HepG2 (cell line): Measurements from ENCODE around the gene CREM. TPM values are rescaled to one million over a fixed set of nuclear protein-coding genes. Genes with fewer than 3 reads are reported as not detected.

Experiments
- ARNT2 ChIP-seq: sonication (generic); formaldehyde crosslinking; IDR thresholded peaks from 2 replicates; pipeline ENCODE4 v1.8.0; 2022; ENCODE audit warnings: mild to moderate bottlenecking, low read depth, missing genetic modification reagents, moderate library complexity
- ATF7 ChIP-seq, 2 experiments: fragments of 450-650 bp in 1 of 2; sonication (generic) in 1 of 2; formaldehyde crosslinking in 1 of 2; IDR thresholded peaks; 2 replicates each; pipeline versions ENCODE4 v1.4.0 to v1.6.1; 2016 to 2020; ENCODE audit warnings: antibody characterized with exemption in 1 of 2, mild to moderate bottlenecking in 1 of 2, missing genetic modification reagents in 1 of 2
- CHCHD3 ChIP-seq: sonication (generic); formaldehyde crosslinking; IDR thresholded peaks from 2 replicates; pipeline ENCODE4 v1.8.0; 2022; ENCODE audit warnings: mild to moderate bottlenecking, missing genetic modification reagents, moderate library complexity
- GATAD2A ChIP-seq: IDR thresholded peaks from 2 replicates; pipeline ENCODE4 v1.6.1; 2016
- HNRNPK ChIP-seq: fragments of 200-400 bp; formaldehyde crosslinking; IDR thresholded peaks from 2 replicates; pipeline ENCODE4 v1.6.1; 2018; ENCODE audit warnings: low read length, low read depth, moderate library complexity, mild to moderate bottlenecking; ENCODE audit not compliant: poor library complexity, severe bottlenecking
- JUN ChIP-seq: sonication (generic); formaldehyde crosslinking; IDR thresholded peaks from 2 replicates; pipeline ENCODE4 v1.4.0; 2020; ENCODE audit warnings: mild to moderate bottlenecking, missing genetic modification reagents
- MAFK ChIP-seq, 2 experiments: IDR thresholded peaks in 1 of 2; conservative IDR thresholded peaks in 1 of 2; 2 replicates each; pipeline ENCODE4 v1.6.1; 2011; ENCODE audit warnings: improper control_type of control experiment in 2 of 2, low read length in 2 of 2
- SETDB1 ChIP-seq: sonication (generic); formaldehyde crosslinking; IDR thresholded peaks from 2 replicates; pipeline ENCODE4 v1.5.1; 2020; ENCODE audit warnings: missing genetic modification reagents, mild to moderate bottlenecking, borderline replicate concordance
- SNRNP70 ChIP-seq: fragments of 200-400 bp; formaldehyde crosslinking; IDR thresholded peaks from 2 replicates; pipeline ENCODE4 v1.6.1; 2017; ENCODE audit warnings: mild to moderate bottlenecking, low read depth, low read length, moderate library complexity
- TMF1 ChIP-seq: sonication (generic); formaldehyde crosslinking; IDR thresholded peaks from 2 replicates; pipeline ENCODE4 v1.8.1; 2022; ENCODE audit warnings: low read depth, missing genetic modification reagents
- U2AF2 ChIP-seq: fragments of 200-400 bp; formaldehyde crosslinking; IDR thresholded peaks from 2 replicates; pipeline ENCODE4 v1.6.1; 2017; ENCODE audit warnings: low read depth, mild to moderate bottlenecking, low read length
- ZNF24 ChIP-seq: fragments of 450-650 bp; IDR thresholded peaks from 2 replicates; pipeline ENCODE4 v1.6.1; 2017; ENCODE audit warnings: antibody characterized with exemption, mild to moderate bottlenecking
- ZNF256 ChIP-seq: sonication (generic); formaldehyde crosslinking; conservative IDR thresholded peaks from 2 replicates; pipeline ENCODE4 v1.4.0; 2020; ENCODE audit warnings: missing genetic modification reagents
- ZNF382 ChIP-seq: sonication (generic); formaldehyde crosslinking; IDR thresholded peaks from 2 replicates; pipeline ENCODE4 v1.5.0; 2020; ENCODE audit warnings: missing genetic modification reagents, mild to moderate bottlenecking, borderline replicate concordance
- ZNF432 ChIP-seq: sonication (generic); formaldehyde crosslinking; IDR thresholded peaks from 2 replicates; pipeline ENCODE4 v1.5.0; 2020; ENCODE audit warnings: missing genetic modification reagents, mild to moderate bottlenecking, borderline replicate concordance
- ZNF75D ChIP-seq: sonication (generic); formaldehyde crosslinking; IDR thresholded peaks from 2 replicates; pipeline ENCODE4 v1.8.1; 2023; ENCODE audit warnings: missing genetic modification reagents, mild to moderate bottlenecking, borderline replicate concordance
- ZNF816 ChIP-seq: sonication (generic); formaldehyde crosslinking; IDR thresholded peaks from 2 replicates; pipeline ENCODE4 v1.8.0; 2022; ENCODE audit warnings: missing genetic modification reagents, mild to moderate bottlenecking, borderline replicate concordance
- ZNF878 ChIP-seq: sonication (generic); formaldehyde crosslinking; IDR thresholded peaks from 2 replicates; pipeline ENCODE4 v1.8.1; 2023; ENCODE audit warnings: mild to moderate bottlenecking, missing genetic modification reagents, moderate library complexity
- ZNF891 ChIP-seq: sonication (generic); formaldehyde crosslinking; IDR thresholded peaks from 2 replicates; pipeline ENCODE4 v1.5.0; 2020; ENCODE audit warnings: mild to moderate bottlenecking, missing genetic modification reagents
- ZXDC ChIP-seq: sonication (generic); formaldehyde crosslinking; IDR thresholded peaks from 2 replicates; pipeline ENCODE4 v1.5.0; 2020; ENCODE audit warnings: mild to moderate bottlenecking, missing genetic modification reagents
- polyA plus RNA-seq, 8 experiments: library from polyadenylated mRNA; depleted of rRNA in 3 of 8; stranded (reverse) in 7 of 8; unstranded in 1 of 8; fragments of >200 nt; fragmentation: Illumina TruSeq in 4 of 8; extraction: Trizol in 4 of 8; gene quantifications; 2 replicates each; pipeline versions ENCODE4 v1.2.1 to v1.2.3, GENCODE V29; 2011 to 2016; ENCODE audit warnings: low read depth in 4 of 8, missing spikeins in 1 of 8, mixed read lengths in 1 of 8; ENCODE audit not compliant: insufficient read depth in 1 of 8
- total RNA-seq, 5 experiments: library from RNA; depleted of rRNA; stranded (reverse); fragments of >200 nt; fragmentation: Illumina TruSeq; extraction: Trizol; gene quantifications; 2 replicates each; pipeline ENCODE4 v1.2.3, GENCODE V29; 2016; ENCODE audit warnings: low read depth in 1 of 5
- TF ChIP-seq, protein P1 (sequence below): fragments of 450-650 bp; IDR thresholded peaks from 2 replicates; pipeline ENCODE4 v1.6.1; 2017
- TF ChIP-seq, protein P2 (sequence below): sonication (generic); formaldehyde crosslinking; IDR thresholded peaks from 2 replicates; pipeline ENCODE4 v1.4.0; 2020; ENCODE audit warnings: missing genetic modification reagents, low read depth, mild to moderate bottlenecking, borderline replicate concordance
- TF ChIP-seq, protein P3 (sequence below): sonication (generic); formaldehyde crosslinking; IDR thresholded peaks from 2 replicates; pipeline ENCODE4 v1.4.0; 2020; ENCODE audit warnings: missing genetic modification reagents, borderline replicate concordance

The CREM gene
- total and polyA plus RNA-seq, 2 of the 13 experiments (the other 11 are each of a cell fraction or from before 2014, with no cell fraction given), result 21.3 to 25.4 TPM

DNA sequence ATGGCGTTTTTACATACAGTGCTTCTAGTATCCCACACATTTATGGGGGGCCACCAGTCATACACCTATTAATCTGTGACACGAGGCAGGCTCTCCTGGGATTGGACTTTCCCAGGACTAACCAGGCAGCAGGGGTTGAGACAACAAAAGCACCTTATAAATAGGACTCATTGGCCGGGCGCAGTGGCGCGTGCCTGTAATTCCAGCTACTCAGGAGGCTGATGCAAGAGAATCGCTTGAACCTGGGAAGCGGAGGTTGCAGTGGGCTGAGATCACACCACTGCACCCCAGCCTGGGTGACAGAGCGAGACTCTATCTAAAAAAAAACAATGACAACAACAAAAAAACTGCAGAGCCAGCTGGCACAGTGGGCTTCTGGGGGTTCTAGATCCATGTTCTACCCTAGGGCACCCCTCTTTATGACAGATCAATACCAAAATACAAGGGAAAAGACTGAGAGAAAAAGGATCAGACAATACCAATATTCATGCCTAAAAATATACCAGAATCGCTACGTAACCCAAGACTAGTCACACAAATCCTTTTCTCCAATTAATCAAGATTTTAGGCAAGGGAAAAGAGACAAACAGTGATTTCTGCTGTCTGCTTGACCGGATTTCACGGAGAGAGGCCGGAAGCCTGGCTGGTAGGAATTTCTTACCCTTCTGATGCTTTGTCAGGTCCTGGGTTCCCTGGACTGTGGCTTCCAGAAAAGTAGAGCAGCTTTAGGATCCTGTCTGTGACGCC is 111.3 kb downstream of the CREM start (continued):
- no peak for TF ChIP-seq ZXDC (CRISPR knock-in tag)
- TF ChIP-seq, protein P1, sequence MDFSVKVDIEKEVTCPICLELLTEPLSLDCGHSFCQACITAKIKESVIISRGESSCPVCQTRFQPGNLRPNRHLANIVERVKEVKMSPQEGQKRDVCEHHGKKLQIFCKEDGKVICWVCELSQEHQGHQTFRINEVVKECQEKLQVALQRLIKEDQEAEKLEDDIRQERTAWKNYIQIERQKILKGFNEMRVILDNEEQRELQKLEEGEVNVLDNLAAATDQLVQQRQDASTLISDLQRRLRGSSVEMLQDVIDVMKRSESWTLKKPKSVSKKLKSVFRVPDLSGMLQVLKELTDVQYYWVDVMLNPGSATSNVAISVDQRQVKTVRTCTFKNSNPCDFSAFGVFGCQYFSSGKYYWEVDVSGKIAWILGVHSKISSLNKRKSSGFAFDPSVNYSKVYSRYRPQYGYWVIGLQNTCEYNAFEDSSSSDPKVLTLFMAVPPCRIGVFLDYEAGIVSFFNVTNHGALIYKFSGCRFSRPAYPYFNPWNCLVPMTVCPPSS, result no peak
- no peak for TF ChIP-seq ZNF75D (CRISPR knock-in tag)
- TF ChIP-seq CHCHD3 (CRISPR knock-in tag), result no peak
- TF ChIP-seq ZNF432 (CRISPR knock-in tag), result no peak
- TF ChIP-seq ATF7 (IDR thresholded peaks at IDR 0.05), result no peak
- TF ChIP-seq ATF7 (CRISPR knock-in tag; IDR thresholded peaks at IDR 0.05), result no peak
- no peak for TF ChIP-seq ARNT2
- TF ChIP-seq ZNF891, result no peak
- no peak for TF ChIP-seq ZNF24
- no peak for TF ChIP-seq ZNF256
- no peak for TF ChIP-seq ZNF382 (CRISPR knock-in tag)
- no peak for TF ChIP-seq TMF1 (CRISPR knock-in tag)
- no peak for TF ChIP-seq SETDB1 (CRISPR knock-in tag)
- TF ChIP-seq, protein P2, sequence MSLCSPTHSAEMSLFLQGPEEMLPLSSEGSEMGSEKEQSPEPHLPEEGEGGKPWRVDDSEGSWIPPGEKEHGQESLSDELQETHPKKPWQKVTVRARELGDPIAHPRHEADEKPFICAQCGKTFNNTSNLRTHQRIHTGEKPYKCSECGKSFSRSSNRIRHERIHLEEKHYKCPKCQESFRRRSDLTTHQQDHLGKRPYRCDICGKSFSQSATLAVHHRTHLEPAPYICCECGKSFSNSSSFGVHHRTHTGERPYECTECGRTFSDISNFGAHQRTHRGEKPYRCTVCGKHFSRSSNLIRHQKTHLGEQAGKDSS (CRISPR knock-in tag), result no peak
- no peak for TF ChIP-seq JUN (CRISPR knock-in tag)
- TF ChIP-seq GATAD2A (CRISPR knock-in tag), result peak; percentile 68
- TF ChIP-seq, protein P3, sequence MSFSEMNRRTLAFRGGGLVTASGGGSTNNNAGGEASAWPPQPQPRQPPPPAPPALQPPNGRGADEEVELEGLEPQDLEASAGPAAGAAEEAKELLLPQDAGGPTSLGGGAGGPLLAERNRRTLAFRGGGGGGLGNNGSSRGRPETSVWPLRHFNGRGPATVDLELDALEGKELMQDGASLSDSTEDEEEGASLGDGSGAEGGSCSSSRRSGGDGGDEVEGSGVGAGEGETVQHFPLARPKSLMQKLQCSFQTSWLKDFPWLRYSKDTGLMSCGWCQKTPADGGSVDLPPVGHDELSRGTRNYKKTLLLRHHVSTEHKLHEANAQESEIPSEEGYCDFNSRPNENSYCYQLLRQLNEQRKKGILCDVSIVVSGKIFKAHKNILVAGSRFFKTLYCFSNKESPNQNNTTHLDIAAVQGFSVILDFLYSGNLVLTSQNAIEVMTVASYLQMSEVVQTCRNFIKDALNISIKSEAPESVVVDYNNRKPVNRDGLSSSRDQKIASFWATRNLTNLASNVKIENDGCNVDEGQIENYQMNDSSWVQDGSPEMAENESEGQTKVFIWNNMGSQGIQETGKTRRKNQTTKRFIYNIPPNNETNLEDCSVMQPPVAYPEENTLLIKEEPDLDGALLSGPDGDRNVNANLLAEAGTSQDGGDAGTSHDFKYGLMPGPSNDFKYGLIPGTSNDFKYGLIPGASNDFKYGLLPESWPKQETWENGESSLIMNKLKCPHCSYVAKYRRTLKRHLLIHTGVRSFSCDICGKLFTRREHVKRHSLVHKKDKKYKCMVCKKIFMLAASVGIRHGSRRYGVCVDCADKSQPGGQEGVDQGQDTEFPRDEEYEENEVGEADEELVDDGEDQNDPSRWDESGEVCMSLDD, result peak; percentile 91
- no peak for TF ChIP-seq ZNF816 (CRISPR knock-in tag)
- no peak for TF ChIP-seq U2AF2
- no peak for TF ChIP-seq HNRNPK
- TF ChIP-seq ZNF878, result no peak
- no peak for TF ChIP-seq MAFK (conservative IDR thresholded peaks at IDR 0.05 in 1 of 2, IDR thresholded peaks at IDR 0.05 in 1 of 2; ENCODE audit: low read length in 2 of 2)
- TF ChIP-seq SNRNP70, result no peak
